ENCODE results near the gene GET3.
"Not testable (repeated sequence)": the region's sequence is repeated elsewhere in the genome, so short reads cannot be mapped to it uniquely, and the experiment has no call there.

GRCh38 chr19:12697425-12697824 is 39.9 kb upstream of the GET3 start:
- TF ChIP-seq CTCF (IDR thresholded peaks at IDR 0.05); GABPA (IDR thresholded peaks at IDR 0.05; ENCODE audit: low read depth); IRF3 (IDR thresholded peaks at IDR 0.05; ENCODE audit: low read depth, low read length); SMC3 (IDR thresholded peaks at IDR 0.05; ENCODE audit: low read depth, low read length); RFX5 (IDR thresholded peaks at IDR 0.05; ENCODE audit: low read length); REST (IDR thresholded peaks at IDR 0.05; ENCODE audit: low read depth, low read length); MAX (IDR thresholded peaks at IDR 0.05; ENCODE audit: low read depth): not testable (repeated sequence)
